SIG-M5 treated with dmso at 0.1 percent for 504 hours (cell line): Measurements from ENCODE around the gene SELENOK.

Experiments used
- DNase-seq: peaks from one replicate; lab custom pipeline; 2025; ENCODE audit not compliant: unreplicated experiment; lab: John Stamatoyannopoulos, UW

Gene SELENOK

DNA sequence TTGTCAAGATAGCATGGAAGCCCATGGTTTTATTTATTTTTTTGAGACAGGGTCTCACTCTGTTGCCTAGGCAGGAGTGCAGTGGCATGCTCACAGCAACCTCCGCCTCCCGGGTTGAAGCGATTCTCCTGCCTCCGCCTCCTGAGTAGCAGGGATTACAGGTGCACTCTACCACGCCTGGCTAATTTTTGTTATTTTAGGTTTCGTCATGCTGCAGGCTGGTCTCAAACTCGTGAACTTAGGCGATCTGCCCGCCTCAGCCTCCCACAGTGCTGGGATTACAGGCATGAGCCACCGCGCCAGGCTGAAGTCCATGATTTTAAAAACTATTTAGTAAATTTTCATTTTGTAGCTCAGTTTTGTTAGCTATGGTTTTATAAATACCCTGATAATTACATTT lies 7.0 kb downstream of the SELENOK start:
- no peak for DNase-seq

DNA sequence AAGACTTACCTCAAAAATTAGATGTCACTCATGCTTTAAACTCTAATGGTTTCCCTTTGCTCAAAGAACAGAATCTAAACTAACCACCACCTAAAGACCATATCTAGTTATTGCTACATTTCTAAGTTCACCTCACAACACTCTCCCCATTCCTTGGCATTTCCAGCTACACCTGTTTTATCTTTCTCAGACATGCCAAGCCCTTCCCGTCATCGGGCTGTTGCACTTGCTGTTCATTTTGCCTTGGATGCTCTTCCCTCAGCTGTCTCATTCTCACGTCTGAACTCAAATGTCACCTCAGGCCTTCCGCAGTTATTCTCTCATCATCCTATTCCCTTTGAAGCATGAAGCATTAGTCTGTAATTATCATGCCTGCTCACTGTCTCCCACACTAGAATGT lies 8.7 kb downstream of the SELENOK start:
- no peak for DNase-seq

DNA sequence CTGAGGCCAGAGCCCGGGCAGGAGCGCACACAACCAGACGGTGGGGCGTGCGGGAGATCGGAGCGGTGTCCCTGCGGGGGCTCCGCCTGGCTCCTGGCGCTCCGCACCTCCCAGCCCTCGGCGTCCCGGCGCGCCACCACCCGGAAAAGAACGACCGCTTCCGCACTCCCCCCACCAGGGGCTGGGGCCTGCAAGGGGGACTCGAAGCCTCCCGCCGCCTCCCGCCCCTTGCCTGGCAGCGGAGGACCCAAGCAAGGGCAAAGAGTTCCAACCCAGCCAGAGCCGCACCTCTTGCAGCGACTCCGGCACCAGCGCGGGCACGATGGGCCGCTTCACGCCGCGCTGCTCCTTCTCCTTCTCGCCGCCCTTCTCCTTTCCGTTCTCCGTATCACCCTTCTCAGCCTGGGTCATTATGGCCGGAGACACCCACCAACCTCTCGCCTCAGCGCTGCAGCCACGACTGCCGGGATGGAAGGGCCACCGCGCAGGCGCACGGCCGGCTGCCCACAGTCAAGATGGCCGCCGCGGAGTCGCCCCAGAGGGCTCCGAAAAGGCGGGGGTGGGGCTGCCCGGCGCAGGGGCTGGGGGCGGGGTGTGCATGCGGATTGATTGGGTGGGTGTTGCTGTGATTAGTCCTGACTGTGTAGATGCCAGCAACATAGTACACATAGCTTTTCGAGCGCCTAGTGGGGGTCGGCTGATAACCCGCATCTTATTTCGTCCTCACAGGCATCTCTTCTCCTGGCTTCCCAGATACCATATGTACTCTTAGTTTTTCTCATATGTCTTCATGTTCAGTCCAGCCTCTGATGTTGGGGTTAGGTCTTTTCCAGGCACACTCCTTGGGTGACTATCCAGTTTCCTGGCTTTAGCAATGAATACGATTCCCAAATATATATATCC lies 9.7 kb downstream of the SELENOK start, which contains the start of gene ACTR8:
TSS of gene ACTR8 (minus strand) at position 462 of the 903 bp plus-strand sequence. CDS start at position 411, 51 bp downstream.
- DNase-seq = peak; percentile 76

- DNase-seq = no peak
These were observed 11.0 kb downstream of the SELENOK start for GRCh38 chr3:53880396-53881345.

DNA sequence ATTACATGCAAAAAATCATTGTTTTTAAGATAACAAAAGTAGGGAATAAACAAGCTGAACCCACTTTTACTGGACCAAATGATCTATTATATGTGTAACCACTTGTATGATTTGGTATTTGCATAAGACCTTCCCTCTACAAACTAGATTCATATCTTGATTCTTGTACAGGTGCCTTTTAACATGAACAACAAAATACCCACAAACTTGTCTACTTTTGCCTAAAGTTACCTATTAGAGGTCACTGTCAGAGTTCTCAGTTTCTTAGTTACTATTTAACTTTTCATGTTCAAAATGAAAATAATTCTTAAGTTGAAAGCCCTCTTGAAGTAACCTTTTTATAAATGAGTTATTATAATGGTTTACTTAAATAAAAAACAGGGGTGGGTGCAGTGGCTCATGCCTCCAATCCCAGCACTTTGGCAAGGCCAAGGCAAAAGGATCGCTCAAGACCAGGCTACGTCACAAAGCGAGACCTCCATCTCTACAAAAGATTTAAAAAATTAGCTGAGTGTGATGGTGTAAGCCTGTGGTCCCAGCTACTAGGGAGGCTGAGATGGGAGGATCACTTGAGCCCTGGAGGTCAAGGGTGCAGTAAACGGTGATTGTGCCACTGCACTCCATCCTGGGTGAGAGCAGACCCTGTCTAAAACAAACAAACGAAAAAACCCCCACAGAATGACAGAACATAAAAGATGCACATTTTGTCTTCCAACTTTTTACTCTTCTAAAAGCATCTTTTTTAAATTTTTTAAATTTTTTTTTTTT lies 25.7 kb downstream of the SELENOK start:
- DNase-seq = no peak

GRCh38 chr3:53863145-53863544 lies 28.5 kb downstream of the SELENOK start:
- DNase-seq = no peak

GRCh38 chr3:53862241-53862640 lies 29.4 kb downstream of the SELENOK start:
- DNase-seq = no peak

- no peak for DNase-seq
These were observed 31.5 kb downstream of the SELENOK start for GRCh38 chr3:53860196-53860595.

DNA sequence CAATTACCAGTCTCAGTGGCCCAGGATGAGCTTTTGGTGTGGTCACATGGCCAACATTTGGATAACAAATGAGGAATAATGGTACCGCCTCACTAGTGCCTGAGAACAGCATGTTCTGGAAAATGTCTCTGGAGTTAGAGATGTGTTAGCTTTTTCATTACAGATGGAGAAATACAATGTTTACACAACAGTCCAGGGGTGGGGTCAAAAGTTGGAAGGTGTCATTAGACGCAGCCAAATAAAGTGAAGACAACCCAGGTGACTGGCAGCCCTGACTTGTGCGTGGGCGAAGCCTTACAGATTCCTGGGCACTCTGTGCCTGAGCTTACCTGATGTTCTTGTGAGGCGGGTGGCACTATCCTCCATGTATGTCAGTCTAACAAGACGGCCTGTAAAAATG lies 32.5 kb downstream of the SELENOK start:
- no peak for DNase-seq

DNA sequence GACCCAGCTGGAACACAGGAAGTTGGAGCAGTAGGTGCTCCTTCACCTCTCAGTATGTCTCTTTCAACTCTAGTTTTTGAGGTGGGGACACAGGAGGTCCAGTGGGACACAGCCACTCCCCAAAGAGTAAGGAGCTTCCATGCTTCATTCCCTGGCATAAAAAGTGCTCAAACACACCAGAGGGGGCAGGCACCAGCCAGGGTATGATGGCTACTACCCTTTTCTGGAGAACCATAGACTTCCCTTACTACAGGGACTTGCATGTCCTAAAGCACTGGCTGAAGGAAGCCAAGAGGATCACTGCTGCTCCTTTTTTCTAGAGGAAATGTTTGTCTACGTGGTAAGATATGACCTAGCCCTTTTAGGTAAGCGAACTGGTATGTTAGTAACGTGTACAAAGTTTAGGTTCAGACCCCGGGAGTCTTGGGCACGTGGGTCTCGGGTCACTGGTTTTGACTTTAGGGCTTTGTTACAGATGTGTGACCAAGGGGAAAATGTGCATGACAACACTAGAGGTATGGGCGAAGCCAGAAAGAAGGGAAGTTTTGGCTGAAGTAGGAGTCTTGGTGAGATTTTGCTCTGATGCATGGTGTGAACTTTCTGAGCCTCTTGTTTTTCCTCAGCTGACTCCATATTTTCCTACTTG lies 33.4 kb downstream of the SELENOK start:
- no peak for DNase-seq

DNA sequence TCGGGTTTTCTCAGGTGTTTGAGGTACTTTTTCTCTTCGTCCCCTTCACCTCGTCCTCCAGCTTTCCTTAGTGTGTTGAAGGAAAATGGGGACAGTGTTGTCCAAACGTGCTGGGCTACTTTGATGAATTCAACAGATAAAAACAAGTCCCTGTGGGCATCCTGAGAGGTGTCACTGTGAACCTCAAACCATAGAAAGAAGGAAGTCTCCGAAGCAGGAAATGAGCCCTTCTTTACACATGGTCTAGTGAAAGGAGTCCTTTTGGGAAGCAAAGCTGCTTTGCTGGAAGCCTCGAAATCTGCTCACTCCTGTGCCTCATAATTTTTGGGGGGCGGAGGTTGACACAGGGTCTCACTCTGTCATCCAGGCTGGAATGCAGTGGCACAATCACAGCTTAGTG lies 34.7 kb downstream of the SELENOK start:
- DNase-seq = no peak

- DNase-seq = no peak
These were observed 40.8 kb downstream of the SELENOK start for GRCh38 chr3:53850895-53851294.

DNA sequence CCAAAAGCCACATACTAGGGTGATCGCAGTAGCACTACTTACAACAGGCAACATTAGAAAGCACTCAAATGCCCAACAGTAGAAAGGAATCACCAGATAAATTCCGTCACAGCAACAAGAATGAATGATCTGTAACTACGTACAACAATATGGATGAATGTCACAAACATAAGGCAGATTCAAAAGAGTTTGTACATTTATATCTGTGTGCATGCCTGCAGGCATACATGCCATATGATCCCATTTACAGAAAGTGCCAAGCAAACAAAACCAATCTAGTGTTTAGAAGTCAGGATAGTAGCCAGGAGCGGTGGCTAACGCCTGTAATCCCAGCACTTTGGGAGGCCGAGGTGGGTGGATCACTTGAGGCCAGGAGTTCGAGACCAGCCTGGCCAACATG lies 41.7 kb downstream of the SELENOK start:
- no peak for DNase-seq

DNA sequence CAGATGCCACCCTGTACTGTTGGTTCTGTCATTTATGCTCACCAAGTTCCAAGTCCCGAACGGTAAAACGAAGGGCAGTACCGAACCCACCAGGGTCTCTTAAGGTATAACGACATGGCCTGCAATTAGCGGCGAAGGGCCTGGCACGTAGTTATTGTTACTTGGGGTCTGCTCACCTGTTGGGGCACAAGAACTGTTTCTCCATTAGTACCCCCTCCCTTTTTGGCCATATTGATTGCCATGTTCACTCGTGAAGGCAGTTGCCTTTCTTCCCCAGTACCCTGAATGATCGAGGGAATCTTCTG lies 44.9 kb downstream of the SELENOK start:
- no peak for DNase-seq

- DNase-seq = no peak
These were observed 45.4 kb downstream of the SELENOK start, which contains the start of the genes CHDH and IL17RB for GRCh38 chr3:53846134-53846850. CHDH (minus strand) TSS chr3:53846419; CDS start chr3:53824008, 22,411 bp downstream. IL17RB (plus strand) TSS chr3:53846568; CDS start chr3:53846589, 21 bp downstream.

DNA sequence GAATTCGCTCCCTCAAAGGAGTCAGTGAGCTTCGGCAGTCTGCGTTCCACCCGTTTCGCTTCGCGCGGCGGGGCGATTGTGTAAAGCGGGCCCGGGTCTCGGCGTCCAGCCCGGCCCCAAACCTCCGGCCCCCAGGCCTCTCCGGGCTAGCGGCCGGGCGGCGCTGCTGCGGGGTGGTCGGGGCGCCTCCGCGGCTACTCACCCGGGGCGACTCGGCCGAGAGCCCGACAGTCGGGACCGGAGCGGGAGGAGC lies 45.9 kb downstream of the SELENOK start:
- DNase-seq = no peak

GRCh38 chr3:53845103-53845880 lies 46.4 kb downstream of the SELENOK start:
- no peak for DNase-seq

DNA sequence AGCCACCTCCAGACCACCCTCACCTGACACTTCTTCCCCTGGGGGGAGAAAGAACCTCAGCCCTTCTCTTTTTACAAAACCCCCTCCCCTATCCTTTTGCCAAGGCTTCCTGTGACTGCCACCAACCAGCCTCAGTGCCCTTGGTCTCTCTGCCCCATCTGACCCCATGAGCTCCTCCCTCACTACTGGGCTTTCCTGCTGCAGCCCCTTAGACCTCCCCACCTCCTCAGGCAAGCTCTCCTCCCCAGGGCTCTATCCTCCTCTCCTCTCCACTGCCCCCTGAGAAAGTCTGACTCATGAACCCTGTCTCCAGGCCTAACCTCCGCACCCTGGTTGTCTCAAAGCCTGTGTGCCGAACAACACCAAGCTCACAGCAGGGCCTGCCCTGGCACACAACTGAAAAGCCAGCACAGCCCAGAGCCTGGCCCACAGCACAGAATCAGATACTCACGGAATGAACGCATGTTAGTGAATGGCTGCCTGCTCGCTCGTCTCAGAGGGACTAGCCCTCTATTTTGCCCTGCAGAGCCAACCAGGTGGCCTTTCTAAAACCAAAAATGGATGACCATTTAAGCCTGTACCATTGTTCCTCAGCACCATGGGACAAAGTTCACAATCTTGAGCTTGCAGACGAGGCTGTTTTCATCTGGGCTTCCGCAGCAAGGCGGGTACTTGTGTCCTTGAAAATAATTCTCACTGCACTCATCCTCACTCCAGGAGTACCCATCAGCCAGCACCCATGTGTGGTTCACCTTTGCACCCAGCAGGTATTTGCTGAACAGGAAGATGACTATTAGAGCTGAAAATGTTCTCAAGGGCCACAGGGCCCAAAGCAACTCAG lies 47.2 kb downstream of the SELENOK start:
- DNase-seq = no peak
